ENCODE results near the gene SH3BP5L. TPM values are rescaled to one million over a fixed set of nuclear protein-coding genes. Genes with fewer than 3 reads are reported as not detected.

Gene SH3BP5L
- total and polyA plus RNA-seq, 2 experiments from 2014 or later = 2.8 to 26.1 TPM

DNA sequence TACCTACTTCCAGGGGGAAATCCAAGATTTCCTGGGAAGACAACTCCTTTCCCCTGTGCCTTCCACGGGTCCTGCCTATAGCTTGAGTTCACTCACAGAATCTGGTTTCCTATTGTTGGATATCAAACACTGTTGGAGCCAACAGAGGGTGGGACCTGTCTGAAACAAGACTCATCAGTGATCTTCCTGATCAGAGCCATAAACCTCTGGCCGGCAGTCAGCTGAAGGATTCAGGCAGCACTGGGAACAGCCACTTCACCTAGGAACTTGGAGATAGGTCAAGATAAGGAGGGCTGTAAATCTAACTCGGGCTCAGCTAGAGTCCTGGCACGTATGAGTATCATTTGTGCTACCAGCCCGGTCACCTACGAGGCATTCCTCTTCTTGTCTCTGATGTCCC is 23.3 kb downstream of the SH3BP5L start:
- Mint-ChIP-seq H3K4me3 (no peak overlapping the region), H3K27me3 (ENCODE audit: insufficient read depth, low read depth, poor library complexity) (peaks cover 16% of the 10 kb centered on the region), H3K9me3 (peaks cover 81% of the 10 kb centered on the region), H3K27ac (no peak overlapping the region), H3K4me1 (no peaks in the 10 kb centered on the region), H3K36me3 (ENCODE audit: low read depth) (peaks cover 12% of the 10 kb centered on the region; the same call in 2 of the 3 replicates)
- Histone ChIP-seq H3K4me3 (no peak overlapping the region), H3K79me2 (replicated peaks; ENCODE audit: insufficient read depth) (no peaks in the 10 kb centered on the region), H3F3A (replicated peaks; ENCODE audit: low read depth) (no peaks in the 10 kb centered on the region), H2AFZ (no peak overlapping the region), H4K20me1 (replicated peaks; ENCODE audit: insufficient read depth) (no peaks in the 10 kb centered on the region), H3K27me3 (ENCODE audit: insufficient read depth) (no peaks in the 10 kb centered on the region), H3K9me2 (ENCODE audit: insufficient read depth) (no peaks in the 10 kb centered on the region), H3K27ac (ENCODE audit: low read depth) (no peak overlapping the region), H3K4me2 (no peak overlapping the region), H3K4me1 (ENCODE audit: insufficient read depth) (no peaks in the 10 kb centered on the region), H3K36me3 (ENCODE audit: insufficient read depth) (0 out of 2 replicates have a peak, but pooled peaks cover 3% of the 10 kb centered on the region)
- no peak for TF ChIP-seq EZH2 (IDR thresholded peaks at IDR 0.05; ENCODE audit: low read depth, unreplicated experiment)
- no peak for TF ChIP-seq EZH2phosphoT487 (IDR thresholded peaks at IDR 0.05; ENCODE audit: unreplicated experiment)
- no peak for TF ChIP-seq JUNB (IDR thresholded peaks at IDR 0.05; ENCODE audit: unreplicated experiment)
- DNase-seq (ENCODE audit: low spot score) (no peak), ATAC-seq (no peak)

DNA sequence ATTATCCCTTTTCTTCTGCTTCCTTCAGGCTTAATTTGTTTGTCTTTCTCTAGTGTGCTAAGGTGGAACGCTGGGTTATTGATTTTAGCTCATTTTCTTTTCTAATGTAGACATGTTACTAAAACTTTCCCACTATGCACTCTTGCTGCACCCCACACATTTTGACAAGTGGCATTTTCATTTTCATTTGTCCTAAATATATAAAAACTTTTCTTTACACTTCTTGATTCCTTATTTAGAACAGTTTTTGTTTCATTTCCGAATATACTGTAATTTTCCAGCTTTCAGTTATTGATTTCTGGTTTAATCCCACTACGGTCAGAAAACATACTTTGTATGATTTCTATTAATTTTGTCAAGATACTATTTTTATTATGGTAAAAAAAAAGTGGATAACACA is 25.3 kb downstream of the SH3BP5L start:
- H3K9me3 Mint-ChIP-seq = peaks cover 94% of the 10 kb centered on the region
- Histone ChIP-seq H3K4me2 (no peak overlapping the region), H3K4me1 (ENCODE audit: insufficient read depth) (no peaks in the 10 kb centered on the region), H2AFZ (no peak overlapping the region), H3F3A (replicated peaks; ENCODE audit: low read depth) (no peaks in the 10 kb centered on the region), H3K27me3 (ENCODE audit: insufficient read depth) (no peaks in the 10 kb centered on the region), H3K9me2 (ENCODE audit: insufficient read depth) (no peaks in the 10 kb centered on the region), H3K4me3 (no peak overlapping the region), H4K20me1 (replicated peaks; ENCODE audit: insufficient read depth) (no peaks in the 10 kb centered on the region), H3K79me2 (replicated peaks; ENCODE audit: insufficient read depth) (no peaks in the 10 kb centered on the region), H3K36me3 (ENCODE audit: insufficient read depth) (0 out of 2 replicates have a peak, but pooled peaks cover 3% of the 10 kb centered on the region), H3K27ac (ENCODE audit: low read depth) (no peak overlapping the region)
- ATAC-seq (no peak), DNase-seq (ENCODE audit: low spot score) (no peak)
- TF ChIP-seq JUNB (IDR thresholded peaks at IDR 0.05; ENCODE audit: unreplicated experiment) (no peak), POLR2AphosphoS5 (IDR thresholded peaks at IDR 0.05; ENCODE audit: low read depth) (no peak), ZNF114 (CRISPR knock-in tag; IDR thresholded peaks at IDR 0.05) (no peak), ZNF331 (CRISPR knock-in tag; IDR thresholded peaks at IDR 0.05; ENCODE audit: low read depth) (no peak), ZNF462 (CRISPR knock-in tag; IDR thresholded peaks at IDR 0.05) (no peak), NANOG (IDR thresholded peaks at IDR 0.05; ENCODE audit: borderline replicate concordance) (no peak), STAT1 (IDR thresholded peaks at IDR 0.05; ENCODE audit: unreplicated experiment) (no peak)
- TF ChIP-seq, protein P1, sequence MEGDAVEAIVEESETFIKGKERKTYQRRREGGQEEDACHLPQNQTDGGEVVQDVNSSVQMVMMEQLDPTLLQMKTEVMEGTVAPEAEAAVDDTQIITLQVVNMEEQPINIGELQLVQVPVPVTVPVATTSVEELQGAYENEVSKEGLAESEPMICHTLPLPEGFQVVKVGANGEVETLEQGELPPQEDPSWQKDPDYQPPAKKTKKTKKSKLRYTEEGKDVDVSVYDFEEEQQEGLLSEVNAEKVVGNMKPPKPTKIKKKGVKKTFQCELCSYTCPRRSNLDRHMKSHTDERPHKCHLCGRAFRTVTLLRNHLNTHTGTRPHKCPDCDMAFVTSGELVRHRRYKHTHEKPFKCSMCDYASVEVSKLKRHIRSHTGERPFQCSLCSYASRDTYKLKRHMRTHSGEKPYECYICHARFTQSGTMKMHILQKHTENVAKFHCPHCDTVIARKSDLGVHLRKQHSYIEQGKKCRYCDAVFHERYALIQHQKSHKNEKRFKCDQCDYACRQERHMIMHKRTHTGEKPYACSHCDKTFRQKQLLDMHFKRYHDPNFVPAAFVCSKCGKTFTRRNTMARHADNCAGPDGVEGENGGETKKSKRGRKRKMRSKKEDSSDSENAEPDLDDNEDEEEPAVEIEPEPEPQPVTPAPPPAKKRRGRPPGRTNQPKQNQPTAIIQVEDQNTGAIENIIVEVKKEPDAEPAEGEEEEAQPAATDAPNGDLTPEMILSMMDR (conservative IDR thresholded peaks at IDR 0.05; ENCODE audit: low read depth in 2 of 2) = no peak
- no peak overlapping the region for H3K27ac Mint-ChIP-seq
- H3K36me3 Mint-ChIP-seq (ENCODE audit: low read depth) = peaks cover 16% of the 10 kb centered on the region
- peaks cover 6% of the 10 kb centered on the region for H3K27me3 Mint-ChIP-seq (ENCODE audit: insufficient read depth, low read depth, poor library complexity)
- H3K4me3 Mint-ChIP-seq = no peak overlapping the region
- no peaks in the 10 kb centered on the region for H3K4me1 Mint-ChIP-seq

All from GM23338 (cell line).